Measurements from ENCODE around the gene ZBTB42.

DNA sequence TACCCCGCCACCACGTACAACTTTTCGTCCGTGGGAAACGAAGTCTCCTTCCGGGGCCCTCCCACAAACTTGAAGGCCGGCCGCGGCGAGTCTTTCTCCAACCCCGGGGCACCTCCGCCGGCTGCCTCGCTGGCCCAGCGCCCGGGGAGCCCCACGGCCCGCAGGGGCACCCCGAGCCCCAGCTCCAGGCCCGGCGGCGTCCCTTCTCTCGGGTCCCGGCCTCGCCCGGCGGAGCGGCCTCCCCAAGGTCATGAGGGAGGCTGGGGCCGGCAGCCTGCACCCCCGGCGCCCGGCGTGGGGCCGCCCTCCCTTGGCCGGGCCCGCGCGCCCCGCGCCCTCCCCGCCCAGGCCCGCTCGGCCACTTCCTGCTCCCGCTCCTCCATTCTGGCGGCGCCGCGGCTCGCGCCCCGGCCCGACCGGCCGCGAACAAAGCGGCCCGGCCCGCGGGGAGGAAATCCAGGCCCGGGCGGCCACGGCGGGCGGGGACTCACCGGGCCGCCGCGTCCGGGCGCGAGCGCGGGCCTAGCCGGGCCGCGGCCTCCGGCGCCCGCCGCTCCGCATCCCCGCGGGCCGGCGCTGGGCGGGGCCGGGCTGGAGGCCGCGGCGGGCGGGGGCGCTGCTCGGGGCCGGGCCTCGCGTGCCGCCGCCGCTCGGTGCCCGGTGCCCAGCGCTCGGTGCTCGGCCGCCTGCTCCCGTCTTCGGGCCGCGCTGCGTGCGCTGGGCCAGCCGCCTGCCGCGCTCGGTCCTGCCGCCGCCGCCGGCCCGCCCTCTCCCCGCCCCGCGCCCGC, 5.7 kb upstream of the ZBTB42 start, which contains the start of gene AKT1:
- no peak for TF ChIP-seq POLR2A (IDR thresholded peaks at IDR 0.05)
- TF ChIP-seq POLR2AphosphoS5 (IDR thresholded peaks at IDR 0.05): no peak
- TF ChIP-seq, protein P1, sequence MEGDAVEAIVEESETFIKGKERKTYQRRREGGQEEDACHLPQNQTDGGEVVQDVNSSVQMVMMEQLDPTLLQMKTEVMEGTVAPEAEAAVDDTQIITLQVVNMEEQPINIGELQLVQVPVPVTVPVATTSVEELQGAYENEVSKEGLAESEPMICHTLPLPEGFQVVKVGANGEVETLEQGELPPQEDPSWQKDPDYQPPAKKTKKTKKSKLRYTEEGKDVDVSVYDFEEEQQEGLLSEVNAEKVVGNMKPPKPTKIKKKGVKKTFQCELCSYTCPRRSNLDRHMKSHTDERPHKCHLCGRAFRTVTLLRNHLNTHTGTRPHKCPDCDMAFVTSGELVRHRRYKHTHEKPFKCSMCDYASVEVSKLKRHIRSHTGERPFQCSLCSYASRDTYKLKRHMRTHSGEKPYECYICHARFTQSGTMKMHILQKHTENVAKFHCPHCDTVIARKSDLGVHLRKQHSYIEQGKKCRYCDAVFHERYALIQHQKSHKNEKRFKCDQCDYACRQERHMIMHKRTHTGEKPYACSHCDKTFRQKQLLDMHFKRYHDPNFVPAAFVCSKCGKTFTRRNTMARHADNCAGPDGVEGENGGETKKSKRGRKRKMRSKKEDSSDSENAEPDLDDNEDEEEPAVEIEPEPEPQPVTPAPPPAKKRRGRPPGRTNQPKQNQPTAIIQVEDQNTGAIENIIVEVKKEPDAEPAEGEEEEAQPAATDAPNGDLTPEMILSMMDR (IDR thresholded peaks at IDR 0.05): no peak
- no peak for TF ChIP-seq EP300 (IDR thresholded peaks at IDR 0.05)
